Measurements from ENCODE around the gene PLCL1.

DNA sequence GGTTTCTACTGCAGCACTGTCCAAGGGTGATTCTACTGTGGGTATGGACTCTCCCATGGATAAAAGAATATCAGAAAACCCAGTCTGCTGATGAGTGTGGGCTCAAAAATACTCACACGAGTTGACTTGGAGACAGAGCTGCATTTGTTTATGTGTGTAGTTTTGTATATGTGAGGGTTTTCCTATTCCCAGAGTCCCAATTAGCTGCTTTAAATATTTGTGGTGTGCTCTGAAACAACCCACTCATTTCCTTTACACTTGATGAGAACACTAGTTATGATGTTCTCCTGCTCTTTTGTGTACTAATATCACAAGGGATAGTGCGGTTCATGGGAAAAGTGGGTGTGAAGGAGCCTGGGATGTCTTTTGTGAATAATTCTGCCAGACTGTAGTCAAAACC is 337.3 kb downstream of the PLCL1 start:
- no peak for TF ChIP-seq CTCF (IDR thresholded peaks at IDR 0.05; ENCODE audit: low read length)
- no peak for TF ChIP-seq EZH2 (optimal IDR thresholded peaks at IDR 0.05; ENCODE audit: low read depth, low read length)
